ENCODE results near the gene TBL1X. TPM values are rescaled to one million over a fixed set of nuclear protein-coding genes. Genes with fewer than 3 reads are reported as not detected.
A peak's percentile ranks its signal among the peaks of the same experiment; 100 is the strongest.

Gene TBL1X
- total RNA-seq, 4 donors from 2014 or later: 27.7 to 49.1 (median 39.6) TPM

DNA sequence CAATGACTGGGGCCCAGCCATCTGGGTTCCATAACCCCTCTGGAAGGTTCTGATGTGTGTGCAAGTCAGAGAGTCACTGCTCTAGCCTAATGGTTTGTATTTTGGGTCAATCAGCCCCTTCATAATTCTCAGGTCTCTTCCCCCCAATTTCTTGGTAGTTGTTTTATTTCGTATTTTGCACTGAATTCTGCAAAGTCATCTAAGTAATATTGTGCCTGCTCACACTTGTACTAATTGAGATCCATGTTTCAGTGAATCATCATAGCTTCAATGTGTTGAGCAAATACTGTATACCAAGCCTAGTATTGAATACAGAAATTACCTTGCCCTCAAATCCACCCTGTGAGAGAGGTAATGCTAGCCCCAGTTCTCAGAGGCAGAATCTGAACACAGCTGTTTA is 28.0 kb upstream of the TBL1X start:
- H3K27ac ChIP-seq: no peak overlapping the region
- ATAC-seq: no peak
- H3K4me1 ChIP-seq: peaks cover 0 to 14% (median 0%) of the 10 kb centered on the region in 3 donors
- H3K36me3 ChIP-seq: no peaks in the 10 kb centered on the region
- H3K27me3 ChIP-seq: no peaks in the 10 kb centered on the region
- no peak overlapping the region for H3K4me3 ChIP-seq
- H3K9me3 ChIP-seq: no peaks in the 10 kb centered on the region
- 75% methylated on average over 1 of the region's 1 CpG; no CpG with 5 or more reads in 1 of the 2 donors for WGBS, 2 donors (ENCODE audit: low coverage in 1 of 2)
- TF ChIP-seq EP300 (IDR thresholded peaks at IDR 0.05) (no peak), POLR2A (IDR thresholded peaks at IDR 0.05) (no peak), POLR2AphosphoS5 (IDR thresholded peaks at IDR 0.05) (no peak)
- TF ChIP-seq, protein P1, sequence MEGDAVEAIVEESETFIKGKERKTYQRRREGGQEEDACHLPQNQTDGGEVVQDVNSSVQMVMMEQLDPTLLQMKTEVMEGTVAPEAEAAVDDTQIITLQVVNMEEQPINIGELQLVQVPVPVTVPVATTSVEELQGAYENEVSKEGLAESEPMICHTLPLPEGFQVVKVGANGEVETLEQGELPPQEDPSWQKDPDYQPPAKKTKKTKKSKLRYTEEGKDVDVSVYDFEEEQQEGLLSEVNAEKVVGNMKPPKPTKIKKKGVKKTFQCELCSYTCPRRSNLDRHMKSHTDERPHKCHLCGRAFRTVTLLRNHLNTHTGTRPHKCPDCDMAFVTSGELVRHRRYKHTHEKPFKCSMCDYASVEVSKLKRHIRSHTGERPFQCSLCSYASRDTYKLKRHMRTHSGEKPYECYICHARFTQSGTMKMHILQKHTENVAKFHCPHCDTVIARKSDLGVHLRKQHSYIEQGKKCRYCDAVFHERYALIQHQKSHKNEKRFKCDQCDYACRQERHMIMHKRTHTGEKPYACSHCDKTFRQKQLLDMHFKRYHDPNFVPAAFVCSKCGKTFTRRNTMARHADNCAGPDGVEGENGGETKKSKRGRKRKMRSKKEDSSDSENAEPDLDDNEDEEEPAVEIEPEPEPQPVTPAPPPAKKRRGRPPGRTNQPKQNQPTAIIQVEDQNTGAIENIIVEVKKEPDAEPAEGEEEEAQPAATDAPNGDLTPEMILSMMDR (IDR thresholded peaks at IDR 0.05): no peak

DNA sequence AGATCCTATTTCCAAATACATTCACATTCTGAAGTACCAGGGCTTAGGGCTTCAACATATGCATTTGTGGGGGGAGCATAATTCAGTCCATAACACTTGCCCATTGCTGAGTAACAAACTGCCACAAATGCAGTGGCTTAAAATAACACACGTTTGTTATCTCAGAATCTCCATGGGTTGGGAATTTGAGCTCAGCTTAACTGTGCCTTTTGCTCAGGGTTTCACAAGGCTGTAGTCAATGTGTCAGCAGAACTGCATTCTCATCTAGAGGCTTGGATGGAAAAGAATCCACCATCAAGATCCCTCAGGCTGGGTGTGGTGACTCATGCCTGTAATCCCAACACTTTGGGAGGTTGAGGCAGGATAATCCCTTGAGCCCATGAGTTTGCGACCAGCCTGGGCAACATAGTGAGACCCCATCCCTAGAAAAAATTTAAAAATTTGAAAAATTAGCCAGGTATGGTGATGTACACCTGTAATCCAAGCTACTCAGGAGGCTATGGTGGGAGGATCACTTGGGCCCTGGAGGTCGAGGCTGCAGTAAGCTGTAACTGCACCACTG is 25.8 kb upstream of the TBL1X start:
- no peaks in the 10 kb centered on the region for H3K9me3 ChIP-seq
- WGBS, 2 donors (ENCODE audit: low coverage in 1 of 2): 44% methylated on average over 1 of the region's 3 CpGs; no CpG with 5 or more reads in 1 of the 2 donors
- no peak overlapping the region for H3K27ac ChIP-seq
- H3K4me3 ChIP-seq: no peak overlapping the region
- no peaks in the 10 kb centered on the region for H3K36me3 ChIP-seq
- peaks cover 0 to 14% (median 0%) of the 10 kb centered on the region in 3 donors for H3K4me1 ChIP-seq
- no peaks in the 10 kb centered on the region for H3K27me3 ChIP-seq
- TF ChIP-seq POLR2AphosphoS5 (IDR thresholded peaks at IDR 0.05) (no peak), EP300 (IDR thresholded peaks at IDR 0.05) (no peak), POLR2A (IDR thresholded peaks at IDR 0.05) (no peak)
- TF ChIP-seq, protein P1 (IDR thresholded peaks at IDR 0.05): no peak
- ATAC-seq: no peak

DNA sequence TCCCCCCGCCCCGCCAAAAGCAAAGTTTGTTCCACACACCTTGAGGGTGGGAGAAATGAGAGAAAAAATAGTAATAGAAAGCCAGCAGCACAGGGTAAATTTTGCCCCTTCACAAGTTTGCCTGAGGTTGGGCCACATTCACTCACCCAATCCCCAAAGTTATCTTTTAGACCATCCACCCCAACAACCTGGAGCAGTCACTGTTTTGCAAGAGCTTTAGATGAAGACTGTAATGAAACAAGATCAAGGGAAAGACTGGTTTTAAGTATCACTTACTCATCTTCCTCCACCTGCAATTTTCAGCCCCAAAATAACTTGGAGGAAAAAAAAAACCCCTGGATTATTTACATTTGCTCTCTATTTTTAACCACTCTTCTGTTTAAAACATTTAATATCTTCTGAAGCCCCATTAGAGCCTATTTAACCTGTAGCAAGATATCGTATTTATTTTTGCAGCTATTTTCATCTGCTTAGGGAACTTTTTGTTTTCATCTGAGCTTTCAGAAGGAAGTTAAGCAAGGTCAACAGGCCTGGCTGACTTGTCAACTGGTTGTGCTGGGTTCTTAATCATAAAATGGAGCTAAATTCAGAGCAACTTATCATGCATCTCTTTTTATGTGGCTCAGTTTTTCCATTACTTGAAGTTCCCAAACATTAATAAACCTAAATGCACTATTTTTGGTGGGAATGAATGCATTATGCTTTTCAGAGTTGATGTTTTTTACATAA is 24.6 kb upstream of the TBL1X start:
- H3K9me3 ChIP-seq: no peaks in the 10 kb centered on the region
- no peaks in the 10 kb centered on the region for H3K27me3 ChIP-seq
- no peaks in the 10 kb centered on the region for H3K36me3 ChIP-seq
- H3K4me1 ChIP-seq: peaks cover 0 to 14% (median 0%) of the 10 kb centered on the region in 3 donors
- peak; percentile 29 for TF ChIP-seq POLR2AphosphoS5 (IDR thresholded peaks at IDR 0.05)
- TF ChIP-seq, protein P1 (IDR thresholded peaks at IDR 0.05): no peak
- WGBS, 2 donors (ENCODE audit: low coverage in 1 of 2): 15 to 49% methylated on average over 1 to 2 of the region's 3 CpGs
- peak overlapping the region in 1 of 4 donors; percentile 45 for H3K27ac ChIP-seq
- ATAC-seq: no peak
- no peak overlapping the region for H3K4me3 ChIP-seq

DNA sequence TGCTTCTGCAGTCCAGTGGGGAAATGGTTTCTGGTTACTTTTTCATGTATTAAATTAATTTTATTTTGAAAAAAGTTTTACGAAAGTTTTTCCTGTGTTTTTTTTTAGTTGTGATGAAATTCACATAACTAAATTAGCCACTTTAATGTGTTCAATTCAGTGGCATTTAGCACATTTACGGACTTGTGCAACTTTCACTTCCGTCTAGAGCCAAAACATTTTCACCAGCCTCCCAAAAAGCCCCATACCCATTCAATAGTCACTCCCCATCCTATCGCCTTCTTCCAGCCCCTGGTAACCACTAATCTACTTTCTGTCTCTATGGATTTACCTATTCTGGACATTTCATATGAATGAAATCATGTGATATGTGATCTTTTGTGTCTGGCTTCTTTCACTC is 22.8 kb upstream of the TBL1X start:
- no peaks in the 10 kb centered on the region for H3K9me3 ChIP-seq
- 70 to 88% methylated on average over 2 to 4 of the region's 4 CpGs for WGBS, 2 donors (ENCODE audit: low coverage in 1 of 2)
- H3K4me1 ChIP-seq: peaks cover 0 to 14% (median 0%) of the 10 kb centered on the region in 3 donors
- no peak overlapping the region for H3K4me3 ChIP-seq
- TF ChIP-seq POLR2AphosphoS5 (IDR thresholded peaks at IDR 0.05) (no peak), EP300 (IDR thresholded peaks at IDR 0.05) (no peak), POLR2A (IDR thresholded peaks at IDR 0.05) (no peak)
- TF ChIP-seq, protein P1 (IDR thresholded peaks at IDR 0.05): no peak
- H3K27me3 ChIP-seq: no peaks in the 10 kb centered on the region
- no peak for ATAC-seq
- H3K27ac ChIP-seq: no peak overlapping the region
- no peaks in the 10 kb centered on the region for H3K36me3 ChIP-seq

DNA sequence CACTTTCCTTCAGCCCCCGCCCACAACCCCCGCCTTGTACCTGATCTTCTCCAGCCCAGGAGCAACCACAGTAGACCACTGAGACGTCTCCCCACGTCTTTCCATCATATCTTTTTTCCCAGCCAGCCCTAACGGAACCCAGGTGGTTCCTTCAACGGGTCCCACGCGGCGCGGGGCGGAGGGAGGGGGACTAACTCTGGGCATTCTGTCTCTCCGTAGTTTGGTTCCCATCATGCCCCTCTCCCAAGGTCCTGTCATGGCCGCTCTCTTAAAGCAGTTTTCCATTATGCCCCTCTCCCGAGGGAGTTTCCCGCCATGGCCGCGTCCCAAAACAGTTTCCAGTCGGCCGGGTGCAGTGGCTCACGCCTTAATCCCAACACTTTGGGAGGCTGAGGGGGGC is 21.5 kb upstream of the TBL1X start:
- TF ChIP-seq POLR2AphosphoS5 (IDR thresholded peaks at IDR 0.05) (no peak), EP300 (IDR thresholded peaks at IDR 0.05) (no peak), POLR2A (IDR thresholded peaks at IDR 0.05) (no peak)
- TF ChIP-seq, protein P1 (IDR thresholded peaks at IDR 0.05): no peak
- no peak overlapping the region for H3K27ac ChIP-seq

More for the DNA sequence above, 21.5 kb upstream of the TBL1X start:
- peaks cover 0 to 14% (median 0%) of the 10 kb centered on the region in 3 donors for H3K4me1 ChIP-seq
- H3K9me3 ChIP-seq: no peaks in the 10 kb centered on the region
- H3K4me3 ChIP-seq: no peak overlapping the region
- WGBS, 2 donors (ENCODE audit: low coverage in 1 of 2): 96% methylated on average over 9 of the region's 20 CpGs; no CpG with 5 or more reads in 1 of the 2 donors
- no peak for ATAC-seq
- no peaks in the 10 kb centered on the region for H3K27me3 ChIP-seq
- no peaks in the 10 kb centered on the region for H3K36me3 ChIP-seq
